CD4-positive, alpha-beta T cell treated with Interleukin-12 subunit alpha and Interleukin-12 subunit beta, for 1 hour (primary cell): Measurements from ENCODE around the gene BBLN.
A peak's percentile ranks its signal among the peaks of the same experiment; 100 is the strongest.

Source experiments
- DNase-seq: peaks from one replicate; pipeline ENCODE4 v3.0.0-alpha.2; 2020

Gene BBLN

DNA sequence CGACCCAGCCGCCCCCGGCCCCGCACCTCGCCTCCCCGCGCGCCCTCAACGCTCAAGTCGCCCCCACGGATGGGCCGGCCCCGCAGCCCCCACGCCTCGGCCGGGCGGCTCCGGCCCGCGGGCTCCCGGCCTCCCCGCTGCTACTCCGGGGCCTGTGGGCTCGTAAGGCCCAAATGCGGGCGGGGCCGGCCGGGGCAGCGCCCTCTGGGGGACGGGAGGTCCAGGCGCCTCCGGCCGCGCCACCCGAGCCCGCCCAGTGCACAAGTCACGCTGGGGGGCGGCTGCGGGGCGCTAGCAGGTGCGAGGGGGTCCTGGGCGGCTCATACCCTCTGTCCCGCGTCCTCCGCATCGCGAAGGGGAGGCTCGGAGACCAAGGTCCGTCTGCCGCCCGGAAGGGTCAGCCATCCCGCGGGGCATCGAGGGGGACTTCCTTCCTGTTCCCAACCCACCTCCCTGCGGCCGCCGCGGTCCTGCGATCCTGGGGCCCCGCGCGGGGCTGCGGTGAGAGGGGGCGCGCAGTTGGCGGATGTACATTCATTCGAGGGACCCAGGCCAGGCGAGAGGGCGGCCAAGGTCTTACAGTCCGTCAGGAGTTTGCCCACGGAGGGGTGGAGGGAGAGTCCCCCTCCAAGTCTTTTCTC, 31.5 kb downstream of the BBLN start, which contains the start of gene CIZ1:
TSS of gene CIZ1 (minus strand) at position 167 of the 641 bp plus-strand sequence. CDS start 715 bp downstream, outside the sequence.
- peak; percentile 78 for DNase-seq

DNA sequence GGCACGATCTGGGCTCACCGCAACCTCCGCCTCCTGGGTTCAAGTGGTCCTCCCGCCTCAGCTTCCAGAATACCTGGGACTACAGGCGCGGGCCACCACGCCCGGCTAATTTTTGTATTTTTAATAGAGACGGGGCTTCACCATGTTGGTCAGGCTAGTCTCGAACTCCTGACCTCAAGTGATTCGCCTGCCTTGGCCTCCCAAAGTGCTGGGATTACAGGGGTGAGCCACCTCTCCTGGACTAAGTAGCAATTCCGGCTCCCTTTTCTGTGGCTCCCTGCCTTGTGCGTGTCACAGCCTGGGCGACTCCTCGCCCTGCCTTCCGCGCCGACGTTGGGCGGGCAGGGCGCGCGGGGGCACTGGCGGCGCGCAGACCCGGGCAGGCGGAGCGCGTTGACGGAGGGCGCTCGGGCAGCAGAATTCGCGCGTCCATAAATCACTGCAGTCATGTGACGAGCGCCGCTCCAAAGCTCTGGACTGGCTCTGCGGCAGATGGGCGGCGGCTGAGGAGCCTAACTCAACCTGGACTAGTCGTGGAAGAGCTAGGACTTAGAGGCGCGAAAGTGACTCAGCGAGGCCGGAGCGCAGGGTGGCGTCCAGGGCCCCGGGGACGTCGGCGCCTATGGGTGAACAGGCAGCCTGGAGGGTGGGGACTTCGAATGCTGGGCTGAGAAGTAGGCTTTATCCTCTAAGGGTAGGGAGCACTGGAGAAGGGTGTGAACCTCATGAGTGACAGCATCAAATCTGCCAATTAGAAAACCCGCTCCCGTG, 32.7 kb downstream of the BBLN start:
- DNase-seq: peak; percentile 61

DNA sequence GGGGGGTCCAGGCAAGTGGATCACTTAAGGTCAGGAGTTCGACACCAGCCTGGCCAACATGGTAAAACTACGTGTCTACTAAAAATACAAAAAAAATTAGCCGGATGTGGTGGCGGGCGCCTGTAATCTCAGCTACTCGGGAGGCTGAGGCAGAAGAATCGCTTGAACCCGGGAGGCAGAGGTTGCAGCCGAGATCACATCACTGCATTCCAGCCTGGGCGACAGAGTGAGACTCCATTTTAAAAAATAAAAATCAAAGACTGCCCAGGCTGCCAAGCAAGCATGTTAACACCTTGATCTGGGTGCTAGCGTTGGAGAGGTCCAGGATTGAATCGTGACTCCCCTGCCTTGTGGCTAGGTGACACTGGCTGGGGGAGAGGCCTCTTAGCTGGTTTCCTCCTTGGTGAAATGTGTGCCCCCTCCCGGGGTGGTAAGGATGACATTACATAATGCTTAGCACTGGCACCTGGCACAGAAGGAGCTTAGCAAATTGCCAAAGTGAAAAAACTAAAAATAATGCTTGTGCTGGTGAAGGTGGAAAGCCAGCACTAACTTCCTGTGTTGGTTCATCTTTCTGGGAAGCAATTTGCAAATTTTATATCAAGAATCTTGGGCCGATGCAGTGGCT, 33.5 kb downstream of the BBLN start:
- DNase-seq: no peak

DNA sequence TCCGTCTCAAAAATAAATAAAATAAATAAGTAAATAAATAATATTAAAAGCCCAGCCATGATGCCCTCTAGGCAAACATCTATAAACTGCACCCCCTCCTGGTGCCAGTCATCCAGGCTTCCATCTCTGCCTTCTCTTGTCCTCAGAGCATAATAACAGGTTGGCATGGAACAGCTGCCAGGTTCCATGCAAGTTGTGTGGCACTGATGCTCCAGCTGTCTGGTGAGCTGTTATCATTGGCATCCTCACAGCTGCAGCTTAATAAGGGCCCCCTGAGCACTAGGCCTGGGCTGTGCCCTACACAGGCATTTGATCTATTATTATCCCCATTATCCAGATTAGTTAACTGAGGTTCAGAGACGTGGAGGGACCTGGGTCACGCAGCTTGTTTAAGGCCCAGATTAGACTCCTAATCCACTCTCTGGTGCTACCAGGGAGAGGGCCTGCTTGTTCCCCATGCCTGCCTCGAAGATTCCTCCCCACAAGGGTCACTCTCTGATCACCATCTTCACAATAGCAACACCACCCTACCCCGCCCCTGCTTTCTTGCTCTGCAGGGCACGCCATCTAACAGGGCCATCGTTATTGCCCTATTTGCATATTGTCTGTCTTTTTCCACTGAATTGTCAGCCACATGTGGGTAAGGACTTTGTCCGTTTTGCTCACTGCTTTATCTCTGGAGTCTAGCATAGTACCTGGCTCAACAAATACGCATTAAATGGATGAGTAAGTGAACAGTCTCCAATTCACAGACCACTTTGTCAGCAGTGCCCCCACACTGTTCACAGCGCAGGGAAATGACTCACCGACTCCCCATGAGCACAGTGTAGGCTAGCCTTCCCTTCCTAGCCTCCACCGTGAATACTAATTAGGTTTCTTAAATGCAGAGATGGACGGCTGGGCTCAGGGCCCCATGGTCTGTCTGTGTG, 41.6 kb downstream of the BBLN start:
- DNase-seq: no peak

DNA sequence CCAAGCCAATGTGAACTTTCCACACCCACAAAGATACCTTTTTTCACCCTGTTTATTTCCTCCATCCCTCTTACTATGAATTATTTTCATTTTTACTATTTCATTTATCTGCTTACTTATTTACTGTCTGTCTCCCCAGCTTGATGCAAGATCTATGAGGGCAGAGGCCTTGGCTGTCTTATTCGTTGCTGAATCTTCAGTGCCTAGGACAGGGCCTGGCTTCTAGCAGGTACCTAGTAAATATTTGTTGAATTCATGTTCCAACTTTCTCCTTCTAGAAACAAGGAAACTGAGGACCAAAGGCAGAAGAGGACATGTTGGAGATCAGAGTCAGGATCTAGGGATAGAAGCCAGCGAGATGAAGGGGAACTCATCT, 42.6 kb downstream of the BBLN start:
- no peak for DNase-seq

DNA sequence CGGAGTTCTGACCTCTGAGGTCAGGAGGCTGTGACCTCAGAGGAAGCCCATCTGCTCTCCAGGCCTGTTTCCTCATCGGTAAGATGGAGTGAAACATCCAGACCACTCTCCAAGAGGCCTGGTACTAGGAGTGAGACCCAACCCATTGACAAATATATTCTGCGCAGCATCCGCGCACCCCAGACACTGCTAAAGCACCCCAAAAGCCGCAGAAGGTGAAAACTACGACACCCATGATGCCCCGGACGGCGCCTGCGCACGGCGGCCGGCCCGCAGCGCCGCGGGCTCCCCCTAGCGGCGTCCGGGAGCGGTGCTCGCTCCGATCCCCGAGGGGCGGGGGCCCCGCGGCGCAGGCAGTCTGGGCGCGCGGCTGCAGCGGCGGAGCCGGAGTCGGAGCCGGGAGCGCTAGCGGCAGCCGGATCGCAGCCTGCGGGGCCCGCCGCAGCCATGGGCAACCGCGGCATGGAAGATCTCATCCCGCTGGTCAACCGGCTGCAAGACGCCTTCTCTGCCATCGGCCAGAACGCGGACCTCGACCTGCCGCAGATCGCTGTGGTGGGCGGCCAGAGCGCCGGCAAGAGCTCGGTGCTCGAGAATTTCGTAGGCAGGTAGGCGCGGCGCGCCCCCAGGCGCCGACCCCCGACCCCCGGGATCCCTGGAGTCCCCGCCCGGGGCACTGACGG, 43.1 kb downstream of the BBLN start, which contains the start of gene DNM1:
TSS of gene DNM1 (plus strand) at position 356 of the 683 bp plus-strand sequence. CDS start at position 448, 92 bp downstream.
- DNase-seq: peak; percentile 83

DNA sequence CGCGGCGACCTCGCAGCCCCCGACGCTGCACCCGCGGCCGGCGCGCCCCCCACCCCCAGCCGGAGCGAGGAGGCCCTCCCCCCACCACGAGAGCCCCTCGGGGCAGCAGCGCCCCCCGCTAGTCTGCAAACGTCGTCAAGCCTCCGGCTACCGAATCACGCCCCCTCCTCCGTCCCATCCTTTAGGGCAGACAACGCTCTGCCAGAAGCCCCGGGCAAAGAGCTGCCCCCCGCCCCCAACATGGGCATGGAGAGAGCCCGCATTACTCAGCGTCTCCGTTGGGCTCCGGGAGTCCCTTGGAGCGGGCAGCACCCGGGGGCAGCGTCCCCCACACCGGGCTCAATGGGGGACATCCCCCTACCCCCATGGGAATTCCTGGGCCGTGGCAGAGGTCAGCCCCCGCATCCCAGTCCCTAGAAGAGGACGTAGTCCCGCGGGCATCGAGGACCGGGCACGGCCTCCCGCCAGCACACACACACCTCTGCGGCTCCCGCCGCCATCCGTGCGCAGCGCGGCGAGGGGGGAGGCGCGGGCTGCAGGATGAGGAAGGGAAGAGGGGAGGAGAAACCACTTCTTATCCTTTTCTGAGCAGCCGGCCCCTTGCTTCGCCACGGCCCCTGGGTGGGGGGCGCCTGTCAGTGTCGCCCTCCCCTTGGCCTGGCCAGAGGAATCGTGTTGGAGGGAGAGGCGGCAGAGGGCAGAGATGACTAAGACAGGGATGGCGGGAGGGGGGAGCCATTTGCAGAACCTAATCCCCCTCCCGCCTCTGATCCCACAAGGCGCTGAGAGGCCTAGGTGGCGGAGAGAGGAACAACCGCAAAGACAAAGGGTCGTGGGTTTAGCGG, 43.9 kb downstream of the BBLN start:
- DNase-seq: peak; percentile 13

DNA sequence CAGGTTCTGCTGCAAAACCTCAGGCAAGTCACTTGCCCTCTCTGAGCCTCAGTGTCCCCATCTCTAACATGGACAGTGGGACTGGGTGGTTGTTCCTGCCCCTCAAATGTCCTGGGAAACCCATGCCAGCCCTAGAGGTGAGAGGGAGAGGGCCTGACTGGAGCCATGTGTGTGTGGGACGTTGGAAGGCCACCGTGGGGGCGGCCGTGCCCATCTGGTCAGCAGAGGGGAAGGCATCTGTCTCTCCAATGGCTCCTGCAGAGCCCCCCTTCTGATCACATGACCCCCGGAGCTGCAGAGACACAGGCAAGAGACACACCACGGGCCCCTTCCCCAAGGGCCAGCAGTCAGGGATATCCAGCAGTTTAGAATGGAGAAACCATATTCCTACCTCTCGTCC, 44.8 kb downstream of the BBLN start:
- DNase-seq: no peak

DNA sequence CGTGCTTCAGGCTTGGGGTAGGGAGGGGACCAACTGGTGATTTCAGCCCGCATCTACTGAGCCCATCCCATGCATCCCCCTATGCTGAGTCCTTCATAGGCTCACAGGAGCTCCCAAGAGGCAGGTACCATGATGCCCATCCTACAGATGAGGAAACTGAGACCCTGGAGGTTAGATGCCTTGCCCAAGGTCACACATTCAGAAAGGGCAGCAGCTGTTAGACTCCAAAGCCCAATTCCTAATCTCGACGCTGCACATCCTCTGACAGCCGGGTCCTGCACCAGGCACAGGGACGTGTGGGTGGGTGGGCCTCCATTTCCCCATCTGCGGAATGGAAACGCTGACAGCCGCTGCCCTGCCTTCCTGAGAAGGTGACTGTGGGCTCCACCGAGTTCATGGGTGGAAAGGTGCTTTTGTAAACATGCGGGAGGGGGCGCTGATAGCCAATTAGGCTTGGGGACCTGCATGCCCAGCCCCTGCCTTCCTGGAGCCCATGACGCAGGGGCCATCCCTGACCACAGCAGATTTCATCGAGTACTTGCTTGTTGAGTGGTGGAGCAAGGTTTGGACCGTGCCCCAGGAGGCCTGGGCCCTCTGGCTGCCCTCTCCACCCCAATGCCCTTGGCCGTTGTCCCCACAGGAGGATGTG, 45.4 kb downstream of the BBLN start:
- no peak for DNase-seq

DNA sequence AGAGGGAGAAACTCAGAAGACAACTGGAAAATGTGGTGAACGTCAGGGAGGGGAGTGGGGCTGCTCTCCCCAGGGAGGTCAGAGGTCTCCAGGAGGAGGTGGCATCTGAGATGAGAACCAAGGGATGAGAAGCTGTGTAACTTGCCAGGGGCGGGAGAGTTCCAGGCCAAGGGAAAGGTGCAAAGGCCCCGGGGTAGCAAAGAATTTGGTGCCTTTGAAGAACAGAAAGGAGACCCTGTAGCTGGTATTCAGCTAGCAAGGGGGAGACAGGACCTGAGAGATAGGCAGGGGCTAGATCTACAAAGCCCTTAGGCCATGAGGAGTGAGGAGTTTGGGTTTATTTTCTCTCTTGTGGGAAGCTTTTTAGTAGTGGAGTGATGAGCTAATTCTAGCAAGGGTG, 46.4 kb downstream of the BBLN start:
- no peak for DNase-seq

DNA sequence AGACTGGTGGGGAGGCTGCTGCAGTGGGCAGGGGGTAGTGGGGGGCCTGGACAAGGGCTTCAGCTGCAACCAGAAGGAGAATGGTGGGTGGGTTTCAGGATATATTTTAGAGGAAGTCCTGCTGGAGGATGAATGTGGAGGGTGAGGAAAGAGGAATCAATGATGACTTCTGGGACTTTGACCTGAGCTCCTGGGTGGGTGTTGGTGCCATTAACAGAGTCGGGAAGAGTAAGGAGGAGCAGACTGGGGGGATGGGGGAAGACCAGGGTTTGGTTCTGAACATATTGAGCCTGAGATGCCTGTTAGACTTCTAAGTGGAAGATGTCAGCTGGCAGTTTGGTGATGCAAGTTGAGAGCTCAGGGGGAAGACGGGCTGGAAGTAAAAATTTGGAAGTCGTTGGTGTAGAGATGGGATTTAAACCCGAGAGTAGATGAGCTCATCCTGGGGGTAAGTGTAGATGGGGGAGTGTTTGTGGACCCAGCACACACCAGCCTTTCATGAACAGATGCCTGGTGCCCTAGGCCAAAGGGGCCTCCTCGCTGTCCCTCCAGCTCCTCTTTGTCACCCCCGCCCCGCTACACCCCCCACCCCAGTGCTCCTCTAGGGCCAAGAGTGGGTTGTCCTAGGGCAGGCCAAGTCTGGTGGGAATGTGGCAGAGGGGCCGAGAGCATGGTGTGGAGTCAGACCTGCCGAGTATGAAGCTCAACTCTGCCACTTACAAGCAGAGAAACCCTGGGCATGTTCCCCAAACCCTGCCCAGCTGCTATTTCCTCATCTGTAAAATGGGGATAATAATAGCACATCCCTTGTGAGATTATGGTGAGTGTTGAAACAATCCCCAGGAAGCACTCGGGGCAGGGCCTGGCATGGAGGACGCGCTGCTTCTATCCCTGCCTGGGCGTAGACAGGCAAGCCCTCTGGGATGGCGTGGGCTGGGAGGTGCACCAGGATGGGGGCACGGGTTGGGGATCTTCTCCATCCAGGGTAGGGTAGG, 47.1 kb downstream of the BBLN start:
- no peak for DNase-seq

DNA sequence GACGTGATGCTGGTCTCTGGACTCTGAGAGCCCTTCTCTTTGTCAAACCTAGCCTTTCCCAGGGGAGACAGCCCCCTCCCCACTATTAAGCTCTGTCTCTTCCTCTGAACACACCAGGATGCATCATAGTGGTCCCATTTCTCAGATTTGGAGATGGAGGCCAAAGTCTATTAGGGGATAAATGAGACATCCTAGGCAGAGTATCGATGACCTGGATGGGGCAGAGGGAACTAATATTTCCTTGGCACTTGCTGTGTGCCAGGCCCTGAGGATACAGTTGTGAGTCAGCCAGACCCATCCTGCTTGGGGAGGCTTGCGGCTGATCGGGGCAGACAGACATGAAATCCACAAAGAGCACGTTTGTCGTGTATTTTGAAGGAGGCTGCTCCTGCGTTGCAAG, 48.3 kb downstream of the BBLN start:
- no peak for DNase-seq

DNA sequence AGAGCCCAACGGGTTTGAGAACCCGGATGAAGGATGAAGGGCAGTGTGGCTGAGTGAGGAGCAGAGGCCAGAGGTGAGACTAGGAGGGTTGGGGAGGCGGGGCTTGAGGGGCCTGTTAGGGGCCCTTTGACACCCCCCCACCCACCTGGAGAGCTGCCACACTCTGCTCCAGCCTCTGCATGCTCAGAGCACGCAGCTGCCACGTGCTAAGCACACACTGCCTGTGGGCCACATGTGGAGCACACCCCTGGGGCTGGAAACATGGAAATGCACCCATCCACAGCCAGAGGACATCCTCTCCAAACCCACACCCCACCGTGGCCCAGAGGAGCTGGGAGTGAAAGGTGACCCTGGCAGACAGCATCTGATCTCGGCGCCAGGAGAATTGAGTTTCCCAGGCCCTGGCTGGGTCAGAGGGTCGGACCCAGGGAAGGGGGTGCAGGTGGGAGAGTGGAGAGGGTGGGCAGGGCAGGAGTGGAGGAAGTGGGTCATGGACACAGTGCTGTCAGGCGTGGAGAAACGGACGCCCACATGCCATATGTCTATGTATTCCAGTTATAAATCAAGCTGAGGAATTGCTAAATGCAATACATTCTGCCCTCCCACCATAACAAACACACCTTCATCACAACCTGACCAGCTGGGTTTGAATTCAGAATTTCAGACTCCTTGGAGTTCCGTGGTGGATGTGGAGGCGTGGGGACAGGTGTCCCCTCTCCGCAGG, 49.0 kb downstream of the BBLN start:
- DNase-seq: no peak

DNA sequence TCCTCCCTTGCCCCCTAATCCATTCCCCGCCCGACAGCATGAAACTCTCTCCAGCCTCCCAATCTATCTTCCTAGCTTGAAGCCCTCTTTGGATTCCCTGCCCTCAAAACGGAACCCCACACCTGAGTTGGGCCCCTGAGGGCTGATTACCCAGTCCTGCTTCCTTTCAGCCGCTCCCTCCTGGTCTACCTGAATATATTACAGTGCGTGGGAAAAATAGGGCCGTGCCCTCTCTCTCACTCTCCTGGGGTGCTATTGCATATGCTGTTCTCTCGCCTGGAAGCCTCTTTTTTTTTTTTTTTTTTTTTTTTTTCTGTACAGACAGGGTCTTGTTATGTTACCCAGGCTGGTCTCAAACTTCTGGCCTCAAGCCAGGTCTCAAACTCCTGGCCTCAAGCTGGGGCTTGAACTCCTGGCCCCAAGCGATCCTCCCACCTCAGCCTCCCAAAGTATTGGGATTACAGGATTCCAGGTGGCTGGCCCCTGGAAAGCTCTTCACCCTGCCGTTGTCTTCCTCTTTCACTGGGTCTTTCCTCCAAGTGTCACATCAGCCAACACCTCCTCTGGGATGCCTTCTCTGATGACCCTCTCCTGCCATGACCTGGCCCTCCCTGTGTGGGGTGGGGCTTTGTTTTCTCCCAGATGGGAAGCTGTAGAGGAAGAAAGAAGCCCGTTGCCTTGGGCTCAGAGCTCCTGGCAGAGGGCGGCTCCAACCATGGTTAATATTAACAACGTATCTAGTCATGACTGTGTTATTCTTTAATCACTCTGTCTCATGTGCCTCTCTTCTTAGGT, 51.3 kb downstream of the BBLN start:
- no peak for DNase-seq

DNA sequence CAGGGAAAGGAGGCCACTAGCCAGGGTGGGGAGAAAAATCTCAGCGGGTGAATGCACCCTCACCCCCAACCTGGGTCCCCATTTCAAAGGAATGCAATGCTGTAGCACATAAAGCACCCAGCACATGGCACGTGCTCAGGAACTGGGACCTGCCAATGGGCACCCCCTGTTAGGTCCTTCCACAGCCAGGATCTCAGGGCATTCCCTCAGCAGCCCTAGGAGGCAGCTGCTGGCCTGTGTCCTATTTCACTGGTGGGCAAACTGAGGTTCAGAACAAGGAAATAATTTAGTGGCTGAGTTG, 51.9 kb downstream of the BBLN start:
- DNase-seq: no peak
